Testis (tissue), 2 donors: ENCODE results near the gene SPATA33.
"Not testable (repeated sequence)": the region's sequence is repeated elsewhere in the genome, so short reads cannot be mapped to it uniquely, and the experiment has no call there.

ENCODE experiments used
- POLR2A ChIP-seq: fragments of 450-650 bp; IDR thresholded peaks from one replicate; pipeline ENCODE4 v1.6.1; 2017; ENCODE audit warnings: antibody characterized with exemption, mild to moderate bottlenecking, moderate library complexity
- TF ChIP-seq, protein P1 (sequence below), 3 experiments: fragments of 450-650 bp in 2 of 3; fragments of 200-600 bp in 1 of 3; sonication (generic) in 1 of 3; IDR thresholded peaks; one replicate each; pipeline ENCODE4 v1.5.1; 2016 to 2019; ENCODE audit warnings: antibody characterized with exemption in 3 of 3, mild to moderate bottlenecking in 2 of 3, moderate library complexity in 1 of 3

DNA sequence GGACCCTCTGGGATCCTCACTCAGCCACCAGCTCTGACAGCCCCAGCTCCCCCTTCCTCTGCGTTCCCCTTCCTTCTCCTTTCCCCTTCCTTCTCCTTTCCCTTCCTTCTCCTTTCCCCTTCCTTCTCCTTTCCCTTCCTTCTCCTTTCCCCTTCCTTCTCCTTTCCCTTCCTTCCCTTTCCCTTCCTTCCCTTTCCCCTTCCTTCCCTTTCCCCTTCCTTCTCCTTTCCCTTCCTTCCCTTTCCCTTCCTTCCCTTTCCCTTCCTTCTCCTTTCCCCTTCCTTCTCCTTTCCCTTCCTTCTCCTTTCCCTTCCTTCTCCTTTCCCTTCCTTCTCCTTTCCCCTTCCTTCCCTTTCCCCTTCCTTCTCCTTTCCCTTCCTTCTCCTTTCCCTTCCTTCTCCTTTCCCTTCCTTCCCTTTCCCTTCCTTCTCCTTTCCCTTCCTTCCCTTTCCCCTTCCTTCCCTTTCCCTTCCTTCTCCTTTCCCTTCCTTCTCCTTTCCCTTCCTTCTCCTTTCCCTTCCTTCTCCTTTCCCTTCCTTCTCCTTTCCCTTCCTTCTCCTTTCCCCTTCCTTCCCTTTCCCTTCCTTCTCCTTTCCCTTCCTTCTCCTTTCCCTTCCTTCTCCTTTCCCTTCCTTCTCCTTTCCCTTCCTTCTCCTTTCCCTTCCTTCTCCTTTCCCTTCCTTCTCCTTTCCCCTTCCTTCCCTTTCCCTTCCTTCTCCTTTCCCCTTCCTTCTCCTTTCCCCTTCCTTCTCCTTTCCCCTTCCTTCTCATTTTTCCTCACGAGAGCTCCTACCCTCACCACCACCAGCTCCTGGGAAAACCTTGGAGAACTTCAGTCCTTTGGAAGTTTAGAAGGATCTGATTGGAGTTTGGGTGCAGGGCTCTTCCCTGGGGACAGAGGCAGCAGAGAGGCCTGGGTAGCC is 22.9 kb upstream of the SPATA33 start:
- TF ChIP-seq, protein P1, sequence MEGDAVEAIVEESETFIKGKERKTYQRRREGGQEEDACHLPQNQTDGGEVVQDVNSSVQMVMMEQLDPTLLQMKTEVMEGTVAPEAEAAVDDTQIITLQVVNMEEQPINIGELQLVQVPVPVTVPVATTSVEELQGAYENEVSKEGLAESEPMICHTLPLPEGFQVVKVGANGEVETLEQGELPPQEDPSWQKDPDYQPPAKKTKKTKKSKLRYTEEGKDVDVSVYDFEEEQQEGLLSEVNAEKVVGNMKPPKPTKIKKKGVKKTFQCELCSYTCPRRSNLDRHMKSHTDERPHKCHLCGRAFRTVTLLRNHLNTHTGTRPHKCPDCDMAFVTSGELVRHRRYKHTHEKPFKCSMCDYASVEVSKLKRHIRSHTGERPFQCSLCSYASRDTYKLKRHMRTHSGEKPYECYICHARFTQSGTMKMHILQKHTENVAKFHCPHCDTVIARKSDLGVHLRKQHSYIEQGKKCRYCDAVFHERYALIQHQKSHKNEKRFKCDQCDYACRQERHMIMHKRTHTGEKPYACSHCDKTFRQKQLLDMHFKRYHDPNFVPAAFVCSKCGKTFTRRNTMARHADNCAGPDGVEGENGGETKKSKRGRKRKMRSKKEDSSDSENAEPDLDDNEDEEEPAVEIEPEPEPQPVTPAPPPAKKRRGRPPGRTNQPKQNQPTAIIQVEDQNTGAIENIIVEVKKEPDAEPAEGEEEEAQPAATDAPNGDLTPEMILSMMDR (IDR thresholded peaks at IDR 0.05), result not testable (repeated sequence)
- TF ChIP-seq POLR2A, result not testable (repeated sequence)
